Measurements from ENCODE around the gene CTNNA1. TPM values are rescaled to one million over a fixed set of nuclear protein-coding genes. Genes with fewer than 3 reads are reported as not detected.

Gene CTNNA1
- total and polyA plus RNA-seq, 2 experiments from 2014 or later: 171 to 260 TPM

DNA sequence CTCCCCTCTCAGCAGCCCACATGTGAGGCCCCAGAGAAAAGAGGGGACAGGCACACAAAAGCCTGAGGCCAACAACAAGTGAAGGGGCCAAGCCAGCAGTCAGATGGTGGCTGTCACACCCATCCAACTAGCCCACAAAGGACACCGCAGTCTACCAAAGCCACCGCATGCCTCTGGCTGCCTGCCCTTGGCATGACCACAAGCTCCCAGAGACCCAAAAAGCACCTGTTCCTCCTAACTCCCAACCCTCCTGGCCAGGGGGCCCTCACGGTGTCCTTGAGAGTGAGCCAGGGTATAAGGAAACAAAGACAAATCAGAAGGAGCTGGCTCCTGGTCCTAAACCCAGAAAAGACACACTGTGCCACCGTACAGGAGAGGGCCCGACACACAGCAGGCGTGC, 199.7 kb downstream of the CTNNA1 start:
- DNase-seq (ENCODE audit: low read depth in 1 of 2, low spot score in 1 of 2): no peak
- peaks cover 30% of the 10 kb centered on the region for H3K4me1 ChIP-seq (ENCODE audit: low read depth)
- H3K27ac ChIP-seq: peak overlapping the region; percentile 46

DNA sequence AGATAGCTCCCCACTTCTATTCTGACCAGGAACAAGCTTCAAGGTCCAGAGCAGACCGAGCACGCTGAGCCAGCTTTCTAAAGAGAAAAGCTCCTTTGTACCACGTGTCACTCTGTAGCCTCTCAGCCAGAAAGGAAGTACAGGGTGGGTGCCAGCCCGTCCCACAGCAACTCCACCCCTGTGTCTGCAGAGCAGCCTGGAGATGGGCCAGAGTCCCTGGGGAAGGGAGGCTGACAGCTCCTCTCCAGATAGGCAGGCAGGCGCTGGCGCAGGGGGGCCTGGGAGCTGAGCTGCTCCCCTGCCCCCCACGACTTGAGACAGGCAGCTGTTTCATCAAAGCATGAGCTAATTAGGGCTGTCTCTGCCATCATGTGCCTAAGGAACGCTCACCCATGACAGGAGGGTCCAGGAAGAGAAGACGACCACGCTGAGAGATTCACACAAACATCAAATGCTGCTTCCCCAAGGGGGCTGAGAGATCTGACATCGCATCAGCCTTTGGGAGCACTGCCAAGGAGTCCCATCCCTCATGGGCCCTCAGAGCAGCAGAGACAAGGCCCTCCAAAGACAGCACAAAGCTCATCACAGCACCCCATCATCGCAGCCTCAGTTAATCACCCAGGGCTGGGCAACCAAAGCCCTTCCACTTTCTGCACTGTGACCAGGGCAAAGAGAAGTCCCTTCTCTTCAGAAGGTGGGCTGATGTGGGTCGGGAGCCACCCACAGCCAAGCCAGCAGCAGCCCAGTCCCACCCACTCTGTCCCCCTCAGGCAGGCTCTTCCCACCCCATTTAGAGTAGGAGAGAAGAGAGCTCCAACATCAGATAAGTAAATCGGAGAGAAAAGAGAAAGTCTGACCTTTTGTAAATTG, 200.4 kb downstream of the CTNNA1 start:
- peak overlapping the region; percentile 46 for H3K27ac ChIP-seq
- no peaks in the 10 kb centered on the region for H3K36me3 ChIP-seq
- peak; percentile 62 to 78 for DNase-seq (ENCODE audit: low read depth in 1 of 2, low spot score in 1 of 2)
- H3K4me1 ChIP-seq (ENCODE audit: low read depth): peaks cover 24% of the 10 kb centered on the region
- no peaks in the 10 kb centered on the region for H3K9me3 ChIP-seq (ENCODE audit: low read depth)
- H3K27me3 ChIP-seq: no peaks in the 10 kb centered on the region
- no peak overlapping the region for H3K4me3 ChIP-seq
- TF ChIP-seq, protein P1, sequence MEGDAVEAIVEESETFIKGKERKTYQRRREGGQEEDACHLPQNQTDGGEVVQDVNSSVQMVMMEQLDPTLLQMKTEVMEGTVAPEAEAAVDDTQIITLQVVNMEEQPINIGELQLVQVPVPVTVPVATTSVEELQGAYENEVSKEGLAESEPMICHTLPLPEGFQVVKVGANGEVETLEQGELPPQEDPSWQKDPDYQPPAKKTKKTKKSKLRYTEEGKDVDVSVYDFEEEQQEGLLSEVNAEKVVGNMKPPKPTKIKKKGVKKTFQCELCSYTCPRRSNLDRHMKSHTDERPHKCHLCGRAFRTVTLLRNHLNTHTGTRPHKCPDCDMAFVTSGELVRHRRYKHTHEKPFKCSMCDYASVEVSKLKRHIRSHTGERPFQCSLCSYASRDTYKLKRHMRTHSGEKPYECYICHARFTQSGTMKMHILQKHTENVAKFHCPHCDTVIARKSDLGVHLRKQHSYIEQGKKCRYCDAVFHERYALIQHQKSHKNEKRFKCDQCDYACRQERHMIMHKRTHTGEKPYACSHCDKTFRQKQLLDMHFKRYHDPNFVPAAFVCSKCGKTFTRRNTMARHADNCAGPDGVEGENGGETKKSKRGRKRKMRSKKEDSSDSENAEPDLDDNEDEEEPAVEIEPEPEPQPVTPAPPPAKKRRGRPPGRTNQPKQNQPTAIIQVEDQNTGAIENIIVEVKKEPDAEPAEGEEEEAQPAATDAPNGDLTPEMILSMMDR (IDR thresholded peaks at IDR 0.05; ENCODE audit: low read depth, low read length): no peak

More for the DNA sequence above, 199.7 kb downstream of the CTNNA1 start:
- H3K9me3 ChIP-seq (ENCODE audit: low read depth): no peaks in the 10 kb centered on the region
- H3K36me3 ChIP-seq: no peaks in the 10 kb centered on the region
- no peak overlapping the region for H3K4me3 ChIP-seq
- TF ChIP-seq, protein P1 (IDR thresholded peaks at IDR 0.05; ENCODE audit: low read depth, low read length): no peak
- H3K27me3 ChIP-seq: no peaks in the 10 kb centered on the region

DNA sequence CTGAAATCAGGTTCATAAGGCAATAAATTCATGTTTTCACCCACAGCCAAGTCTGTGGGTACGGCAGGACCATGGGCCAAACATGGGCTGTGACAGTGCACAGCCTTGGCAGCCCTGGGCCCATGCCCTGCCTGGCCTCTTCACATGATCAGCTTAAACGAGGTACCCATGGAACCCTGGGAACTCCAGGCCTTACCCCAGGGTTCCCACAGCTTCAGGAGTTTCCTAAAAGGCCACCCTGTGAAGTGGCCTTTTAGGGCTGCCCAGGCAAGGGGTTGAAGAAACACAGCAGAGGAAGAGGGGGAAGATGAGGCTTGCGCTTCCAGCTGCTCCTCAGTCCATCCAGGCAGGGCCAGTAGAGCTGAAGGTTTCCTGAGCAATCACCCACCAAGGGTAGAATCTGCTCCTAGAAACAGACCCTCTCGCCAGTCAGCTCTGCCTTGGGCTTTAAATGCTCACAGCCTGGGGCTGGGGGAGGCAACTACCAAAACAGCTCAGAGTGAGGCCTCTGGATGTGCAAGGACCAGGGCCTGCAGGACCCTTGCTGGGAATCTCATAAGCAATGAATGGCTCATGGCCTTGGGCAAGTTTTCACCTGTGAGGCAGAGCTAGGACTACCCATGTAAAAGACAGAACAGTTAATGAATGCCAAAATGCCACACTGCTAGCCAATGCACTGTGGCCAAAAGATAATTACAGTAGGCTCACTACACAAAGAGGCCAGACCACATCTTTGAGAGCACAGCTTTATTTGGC, 201.2 kb downstream of the CTNNA1 start:
- TF ChIP-seq, protein P1 (IDR thresholded peaks at IDR 0.05; ENCODE audit: low read depth, low read length): no peak
- Histone ChIP-seq H3K9me3 (ENCODE audit: low read depth) (no peaks in the 10 kb centered on the region), H3K27me3 (no peaks in the 10 kb centered on the region), H3K27ac (peak overlapping the region; percentile 45), H3K4me3 (no peak overlapping the region), H3K36me3 (no peaks in the 10 kb centered on the region), H3K4me1 (ENCODE audit: low read depth) (peaks cover 19% of the 10 kb centered on the region)
- DNase-seq (ENCODE audit: low read depth in 1 of 2, low spot score in 1 of 2): no peak

DNA sequence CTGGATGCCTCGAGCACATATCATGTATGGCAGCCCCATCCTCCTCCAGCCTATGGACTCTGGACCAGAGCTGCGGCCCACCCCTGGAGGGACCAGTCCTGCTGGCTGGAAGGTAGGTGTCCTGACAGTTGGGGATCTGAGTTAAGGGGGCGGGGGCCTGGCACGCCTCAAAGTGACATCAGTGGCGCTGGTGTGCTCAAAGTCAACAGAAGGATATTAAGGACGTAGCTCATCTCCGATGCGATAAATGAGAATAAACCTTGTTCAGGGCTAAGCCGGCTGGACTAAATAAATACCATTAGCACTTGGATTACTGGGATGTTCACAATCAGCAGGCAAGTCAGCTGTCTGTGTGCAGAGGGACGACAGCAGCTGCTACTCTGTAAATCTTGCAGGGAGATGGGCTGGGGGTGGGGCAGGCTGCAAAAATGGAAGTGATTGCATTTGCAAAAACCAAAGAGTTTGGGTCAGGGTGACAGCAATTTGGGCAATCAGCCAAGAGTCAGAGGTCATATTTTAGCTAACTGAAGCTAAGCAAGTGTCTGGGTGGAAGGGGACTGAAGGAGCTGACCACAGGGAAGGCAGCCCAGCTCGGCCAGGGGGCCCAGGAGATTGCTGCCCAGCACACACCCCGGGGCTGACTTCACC, 201.9 kb downstream of the CTNNA1 start:
- peaks cover 19% of the 10 kb centered on the region for H3K4me1 ChIP-seq (ENCODE audit: low read depth)
- peak overlapping the region; percentile 45 for H3K27ac ChIP-seq
- DNase-seq (ENCODE audit: low read depth in 1 of 2, low spot score in 1 of 2): no peak

More for the DNA sequence above, 201.9 kb downstream of the CTNNA1 start:
- Histone ChIP-seq H3K27me3 (no peaks in the 10 kb centered on the region), H3K4me3 (no peak overlapping the region), H3K36me3 (no peaks in the 10 kb centered on the region), H3K9me3 (ENCODE audit: low read depth) (no peaks in the 10 kb centered on the region)
- TF ChIP-seq, protein P1 (IDR thresholded peaks at IDR 0.05; ENCODE audit: low read depth, low read length): no peak

All from cardiac muscle cell (in vitro differentiated cells and primary cell).